ENCODE data around the gene TMEM117.

Gene TMEM117

GRCh38 chr12:43835656-43836474, at the start of gene TMEM117:
TSS of gene TMEM117 (plus strand) at chr12:43836081.
- peaks cover 3 to 5% of the 10 kb centered on the region in 2 donors for H3K4me1 ChIP-seq (ENCODE audit: control insufficient read depth in 2 of 2, insufficient read depth in 2 of 2, low read length in 2 of 2)
- peak within 1 kb of the TSS; percentile 78 to 84 for H3K9ac ChIP-seq (ENCODE audit: low read depth in 1 of 2, low read length in 2 of 2)
- H3K4me3 ChIP-seq (ENCODE audit: low read length in 2 of 2): peak within 1 kb of the TSS; percentile 74 to 90
- no peaks in the 10 kb centered on the region for H3K27me3 ChIP-seq (ENCODE audit: control insufficient read depth in 2 of 2, insufficient read depth in 2 of 2, low read length in 2 of 2)
- H3K27ac ChIP-seq (ENCODE audit: low read depth in 2 of 2, low read length in 2 of 2): peak within 1 kb of the TSS; percentile 92 to 93
- H3K9me3 ChIP-seq (ENCODE audit: control insufficient read depth in 2 of 2, low read length in 2 of 2): no peaks in the 10 kb centered on the region
- H3K36me3 ChIP-seq (ENCODE audit: control insufficient read depth in 2 of 2, insufficient read depth in 2 of 2, low read length in 2 of 2): no peaks in the 10 kb centered on the region

DNA sequence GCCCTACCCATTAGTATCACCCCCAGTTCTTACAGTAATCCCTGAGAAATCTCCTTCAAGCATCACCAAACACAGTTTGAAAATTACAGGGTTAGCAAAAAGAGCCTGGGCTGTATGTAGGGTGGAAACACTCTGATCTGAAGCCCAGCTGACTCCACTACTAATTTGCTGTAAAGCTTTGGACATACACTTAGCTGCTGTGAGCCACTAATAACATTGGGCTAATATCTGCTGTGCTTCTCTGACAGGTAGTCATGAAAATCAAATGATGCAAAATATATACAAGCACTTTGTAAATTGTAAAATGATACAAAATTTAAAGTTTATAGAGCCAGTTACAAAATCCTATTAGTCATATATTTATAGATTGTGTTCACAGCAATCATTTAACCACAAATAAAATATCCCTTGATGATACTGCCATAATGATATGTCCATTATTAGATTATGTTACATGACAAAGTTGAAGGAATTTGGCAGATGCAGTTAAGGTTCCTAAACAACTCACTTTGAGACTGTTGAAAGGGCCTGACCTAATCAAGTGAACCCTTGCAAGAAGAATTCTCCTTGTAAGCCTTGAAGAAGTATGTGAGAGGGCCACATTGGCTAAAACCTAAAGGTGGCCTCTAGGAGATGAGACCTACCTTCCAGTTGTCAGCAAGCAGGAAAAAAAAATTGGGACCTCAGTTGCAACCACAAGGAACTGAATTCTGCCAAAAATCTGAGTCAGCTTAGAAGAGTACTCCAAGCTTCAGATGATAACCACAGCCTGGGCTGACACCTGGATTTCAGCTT, 48.8 kb upstream of the TMEM117 start:
- H3K4me3 ChIP-seq (ENCODE audit: low read length in 2 of 2): no peak overlapping the region
- H3K27ac ChIP-seq (ENCODE audit: low read depth in 2 of 2, low read length in 2 of 2): no peak overlapping the region
- H3K4me1 ChIP-seq (ENCODE audit: control insufficient read depth in 2 of 2, insufficient read depth in 2 of 2, low read length in 2 of 2): no peaks in the 10 kb centered on the region
- H3K27me3 ChIP-seq (ENCODE audit: control insufficient read depth in 2 of 2, insufficient read depth in 2 of 2, low read length in 2 of 2): no peaks in the 10 kb centered on the region
- H3K9me3 ChIP-seq (ENCODE audit: control insufficient read depth in 2 of 2, low read length in 2 of 2): no peaks in the 10 kb centered on the region
- H3K36me3 ChIP-seq (ENCODE audit: control insufficient read depth in 2 of 2, insufficient read depth in 2 of 2, low read length in 2 of 2): peaks cover 37 to 39% of the 10 kb centered on the region in 2 donors
- H3K9ac ChIP-seq (ENCODE audit: low read depth in 1 of 2, low read length in 2 of 2): no peak overlapping the region

GRCh38 chr12:43789941-43790340, 45.9 kb upstream of the TMEM117 start:
- H3K9me3 ChIP-seq (ENCODE audit: control insufficient read depth in 2 of 2, low read length in 2 of 2): no peaks in the 10 kb centered on the region
- no peak overlapping the region for H3K4me3 ChIP-seq (ENCODE audit: low read length in 2 of 2)
- no peak overlapping the region for H3K9ac ChIP-seq (ENCODE audit: low read depth in 1 of 2, low read length in 2 of 2)
- H3K27ac ChIP-seq (ENCODE audit: low read depth in 2 of 2, low read length in 2 of 2): no peak overlapping the region
- peaks cover 15 to 24% of the 10 kb centered on the region in 2 donors for H3K36me3 ChIP-seq (ENCODE audit: control insufficient read depth in 2 of 2, insufficient read depth in 2 of 2, low read length in 2 of 2)
- H3K27me3 ChIP-seq (ENCODE audit: control insufficient read depth in 2 of 2, insufficient read depth in 2 of 2, low read length in 2 of 2): no peaks in the 10 kb centered on the region
- no peaks in the 10 kb centered on the region for H3K4me1 ChIP-seq (ENCODE audit: control insufficient read depth in 2 of 2, insufficient read depth in 2 of 2, low read length in 2 of 2)

- no peak overlapping the region for H3K27ac ChIP-seq (ENCODE audit: low read depth in 2 of 2, low read length in 2 of 2)
- H3K4me3 ChIP-seq (ENCODE audit: low read length in 2 of 2): no peak overlapping the region
- H3K36me3 ChIP-seq (ENCODE audit: control insufficient read depth in 2 of 2, insufficient read depth in 2 of 2, low read length in 2 of 2): peaks cover 47 to 49% of the 10 kb centered on the region in 2 donors
- H3K9ac ChIP-seq (ENCODE audit: low read depth in 1 of 2, low read length in 2 of 2): no peak overlapping the region
- no peaks in the 10 kb centered on the region for H3K4me1 ChIP-seq (ENCODE audit: control insufficient read depth in 2 of 2, insufficient read depth in 2 of 2, low read length in 2 of 2)
- H3K9me3 ChIP-seq (ENCODE audit: control insufficient read depth in 2 of 2, low read length in 2 of 2): no peaks in the 10 kb centered on the region
- H3K27me3 ChIP-seq (ENCODE audit: control insufficient read depth in 2 of 2, insufficient read depth in 2 of 2, low read length in 2 of 2): no peaks in the 10 kb centered on the region
These were observed 40.1 kb upstream of the TMEM117 start for GRCh38 chr12:43795716-43796280.

GRCh38 chr12:43797561-43798217, 38.2 kb upstream of the TMEM117 start:
- Histone ChIP-seq H3K36me3 (ENCODE audit: control insufficient read depth in 2 of 2, insufficient read depth in 2 of 2, low read length in 2 of 2) (peaks cover 50 to 58% of the 10 kb centered on the region in 2 donors), H3K4me3 (ENCODE audit: low read length in 2 of 2) (no peak overlapping the region), H3K9me3 (ENCODE audit: control insufficient read depth in 2 of 2, low read length in 2 of 2) (no peaks in the 10 kb centered on the region), H3K27me3 (ENCODE audit: control insufficient read depth in 2 of 2, insufficient read depth in 2 of 2, low read length in 2 of 2) (no peaks in the 10 kb centered on the region), H3K4me1 (ENCODE audit: control insufficient read depth in 2 of 2, insufficient read depth in 2 of 2, low read length in 2 of 2) (no peaks in the 10 kb centered on the region), H3K27ac (ENCODE audit: low read depth in 2 of 2, low read length in 2 of 2) (no peak overlapping the region), H3K9ac (ENCODE audit: low read depth in 1 of 2, low read length in 2 of 2) (no peak overlapping the region)

- Histone ChIP-seq H3K4me3 (ENCODE audit: low read length in 2 of 2) (peak overlapping the region; percentile 96 to 98), H3K36me3 (ENCODE audit: control insufficient read depth in 2 of 2, insufficient read depth in 2 of 2, low read length in 2 of 2) (peaks cover 11 to 13% of the 10 kb centered on the region in 2 donors), H3K9me3 (ENCODE audit: control insufficient read depth in 2 of 2, low read length in 2 of 2) (no peaks in the 10 kb centered on the region), H3K9ac (ENCODE audit: low read depth in 1 of 2, low read length in 2 of 2) (peak overlapping the region; percentile 90 to 97), H3K4me1 (ENCODE audit: control insufficient read depth in 2 of 2, insufficient read depth in 2 of 2, low read length in 2 of 2) (peaks cover 2 to 4% of the 10 kb centered on the region in 2 donors), H3K27me3 (ENCODE audit: control insufficient read depth in 2 of 2, insufficient read depth in 2 of 2, low read length in 2 of 2) (no peaks in the 10 kb centered on the region), H3K27ac (ENCODE audit: low read depth in 2 of 2, low read length in 2 of 2) (peak overlapping the region; percentile 96 to 97)
These were observed 30.6 kb upstream of the TMEM117 start for GRCh38 chr12:43805149-43805859.

- Histone ChIP-seq H3K27me3 (ENCODE audit: control insufficient read depth in 2 of 2, insufficient read depth in 2 of 2, low read length in 2 of 2) (no peaks in the 10 kb centered on the region), H3K4me1 (ENCODE audit: control insufficient read depth in 2 of 2, insufficient read depth in 2 of 2, low read length in 2 of 2) (peaks cover 2 to 4% of the 10 kb centered on the region in 2 donors), H3K9me3 (ENCODE audit: control insufficient read depth in 2 of 2, low read length in 2 of 2) (no peaks in the 10 kb centered on the region), H3K36me3 (ENCODE audit: control insufficient read depth in 2 of 2, insufficient read depth in 2 of 2, low read length in 2 of 2) (peaks cover 4 to 6% of the 10 kb centered on the region in 2 donors), H3K4me3 (ENCODE audit: low read length in 2 of 2) (peak within 1 kb of the TSS; percentile 96 to 98), H3K9ac (ENCODE audit: low read depth in 1 of 2, low read length in 2 of 2) (peak within 1 kb of the TSS; percentile 90 to 97), H3K27ac (ENCODE audit: low read depth in 2 of 2, low read length in 2 of 2) (peak within 1 kb of the TSS; percentile 96 to 97)
These were observed 29.8 kb upstream of the TMEM117 start, which contains the start of gene TWF1 for GRCh38 chr12:43805860-43806736. TSS of gene TWF1 (minus strand) at chr12:43806317. CDS start at chr12:43806245, 72 bp downstream.

DNA sequence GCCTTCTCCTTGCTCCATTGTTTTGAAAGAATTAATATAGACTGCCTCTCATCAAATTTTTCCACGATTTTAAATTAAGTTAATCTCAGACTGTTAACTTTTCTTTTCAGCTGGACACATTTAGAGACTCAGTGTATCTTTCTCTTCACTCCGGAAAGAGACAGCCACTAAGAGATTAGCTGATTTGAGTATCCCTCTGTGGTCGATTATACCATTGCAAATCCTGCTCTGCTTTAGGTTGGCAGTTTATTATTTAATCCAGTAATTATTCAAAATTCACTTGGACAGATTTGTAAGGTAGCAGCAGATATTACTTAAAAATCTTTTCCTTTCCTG, 29.2 kb upstream of the TMEM117 start:
- Histone ChIP-seq H3K4me1 (ENCODE audit: control insufficient read depth in 2 of 2, insufficient read depth in 2 of 2, low read length in 2 of 2) (peaks cover 2 to 4% of the 10 kb centered on the region in 2 donors), H3K27ac (ENCODE audit: low read depth in 2 of 2, low read length in 2 of 2) (peak overlapping the region; percentile 96 to 97), H3K4me3 (ENCODE audit: low read length in 2 of 2) (peak overlapping the region; percentile 96 to 98), H3K9me3 (ENCODE audit: control insufficient read depth in 2 of 2, low read length in 2 of 2) (no peaks in the 10 kb centered on the region), H3K27me3 (ENCODE audit: control insufficient read depth in 2 of 2, insufficient read depth in 2 of 2, low read length in 2 of 2) (no peaks in the 10 kb centered on the region), H3K36me3 (ENCODE audit: control insufficient read depth in 2 of 2, insufficient read depth in 2 of 2, low read length in 2 of 2) (peaks cover 3% of the 10 kb centered on the region in 2 donors), H3K9ac (ENCODE audit: low read depth in 1 of 2, low read length in 2 of 2) (peak overlapping the region; percentile 69 to 97)

GRCh38 chr12:43807386-43807785, 28.5 kb upstream of the TMEM117 start:
- H3K27ac ChIP-seq (ENCODE audit: low read depth in 2 of 2, low read length in 2 of 2): no peak overlapping the region
- H3K36me3 ChIP-seq (ENCODE audit: control insufficient read depth in 2 of 2, insufficient read depth in 2 of 2, low read length in 2 of 2): peaks cover 0 to 3% of the 10 kb centered on the region in 2 donors
- H3K27me3 ChIP-seq (ENCODE audit: control insufficient read depth in 2 of 2, insufficient read depth in 2 of 2, low read length in 2 of 2): no peaks in the 10 kb centered on the region
- no peak overlapping the region for H3K9ac ChIP-seq (ENCODE audit: low read depth in 1 of 2, low read length in 2 of 2)
- H3K9me3 ChIP-seq (ENCODE audit: control insufficient read depth in 2 of 2, low read length in 2 of 2): no peaks in the 10 kb centered on the region
- H3K4me1 ChIP-seq (ENCODE audit: control insufficient read depth in 2 of 2, insufficient read depth in 2 of 2, low read length in 2 of 2): peaks cover 2 to 4% of the 10 kb centered on the region in 2 donors
- no peak overlapping the region for H3K4me3 ChIP-seq (ENCODE audit: low read length in 2 of 2)

Measured in mucosa of rectum (tissue), 2 donors.